NCI-H1417 treated with DMSO at 0.1 percent for 48 hours (cell line): ENCODE results near the gene SOD2.
"Not testable (repeated sequence)": the region's sequence is repeated elsewhere in the genome, so short reads cannot be mapped to it uniquely, and the experiment has no call there.

ENCODE experiments used
- DNase-seq: peaks from one replicate; lab custom pipeline; 2025; lab: John Stamatoyannopoulos, UW

Gene SOD2

DNA sequence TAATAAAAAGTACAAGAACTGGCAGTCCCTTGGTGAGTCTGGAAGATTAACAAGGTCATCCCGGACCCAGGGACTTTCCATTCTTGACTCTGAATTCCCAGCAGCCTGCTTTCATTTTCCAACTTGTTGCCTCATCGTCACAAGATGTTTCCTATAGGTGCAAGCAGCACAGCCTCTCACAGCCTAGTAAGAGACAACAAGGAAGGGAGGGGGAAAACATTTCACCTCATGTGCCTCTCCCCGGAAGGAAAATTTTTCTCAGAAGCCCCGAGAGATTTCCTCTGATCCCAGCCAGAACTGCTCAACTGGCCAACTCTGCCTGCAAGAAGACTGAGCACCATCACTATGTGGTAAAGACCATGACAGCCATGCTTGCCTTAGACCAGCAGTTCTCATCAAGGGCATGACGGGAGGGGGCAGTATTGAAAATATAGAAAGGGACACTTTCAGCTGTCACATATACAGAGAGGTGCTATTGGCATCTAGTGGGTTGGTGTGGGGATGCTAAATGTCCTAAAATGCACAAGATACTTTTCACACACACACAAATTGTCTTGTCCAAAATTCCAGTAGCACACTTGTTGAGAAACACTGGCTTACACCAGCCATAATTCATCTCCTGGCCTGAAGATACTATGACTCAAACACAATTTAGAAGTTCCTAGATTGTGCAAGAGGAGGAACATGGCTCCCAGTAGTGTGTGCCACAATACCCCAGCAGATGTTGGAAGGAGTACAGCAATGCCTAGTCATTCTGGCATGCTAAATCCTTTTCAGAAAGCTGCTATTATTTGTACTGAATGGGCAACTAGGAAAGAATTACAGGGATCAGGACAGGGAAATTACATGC, 23.4 kb upstream of the SOD2 start:
- no peak for DNase-seq

DNA sequence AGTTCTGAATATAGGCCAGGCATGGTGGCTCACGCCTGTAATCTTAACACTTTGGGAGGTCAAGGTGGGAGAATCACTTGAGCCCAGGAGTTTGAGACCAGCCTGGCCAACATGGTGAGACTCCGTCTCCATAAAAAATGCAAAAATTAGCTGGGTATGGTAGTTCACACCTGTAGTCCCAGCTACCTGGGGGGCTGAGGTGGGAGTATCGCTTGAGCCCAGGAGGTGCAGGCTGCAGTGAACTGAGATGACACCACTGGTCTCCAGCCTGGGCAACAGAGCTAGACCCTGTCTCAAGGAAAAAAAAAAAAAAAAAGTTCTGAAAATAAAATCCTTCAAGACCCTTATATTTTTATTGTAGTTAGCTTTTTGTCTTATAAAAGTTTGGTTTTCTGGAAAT, 22.6 kb upstream of the SOD2 start:
- DNase-seq = no peak

DNA sequence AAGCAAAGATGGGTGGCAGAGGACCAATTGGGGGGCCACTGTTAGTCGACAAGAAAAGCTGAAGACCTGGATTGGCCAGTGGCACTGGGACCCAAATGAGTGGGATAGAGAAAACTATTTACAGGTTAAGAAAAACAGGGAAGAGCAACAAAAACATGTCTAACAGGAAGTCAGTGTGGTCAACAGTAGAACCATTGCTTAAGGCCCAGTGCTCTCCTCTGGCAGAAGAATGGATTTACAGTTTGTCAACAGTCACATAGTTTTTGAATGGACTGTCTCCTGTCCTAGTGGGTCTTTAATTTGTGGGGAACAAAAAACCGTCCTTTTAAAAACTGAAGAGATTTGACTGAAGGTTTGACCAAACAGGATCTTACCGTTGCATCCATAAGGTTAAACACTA, 22.1 kb upstream of the SOD2 start:
- DNase-seq = no peak

DNA sequence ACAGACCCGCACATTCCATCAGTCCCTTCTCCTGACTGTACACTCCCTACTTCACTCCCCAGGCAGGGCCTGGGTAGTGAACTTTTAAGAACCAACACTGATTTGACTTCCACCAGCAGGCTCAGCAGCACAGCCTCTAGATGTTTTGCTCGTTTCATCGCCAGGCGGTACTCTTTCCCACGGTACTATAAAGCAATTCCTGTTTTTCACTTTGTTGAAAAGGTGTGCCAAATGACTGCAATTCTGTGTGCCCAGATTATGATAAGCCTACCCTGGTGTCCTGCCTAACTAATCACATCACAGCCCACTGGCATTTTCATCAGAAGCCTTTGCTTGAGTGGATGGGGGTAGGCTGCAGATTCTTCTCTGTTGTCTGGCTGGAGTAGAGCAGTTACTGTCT, 21.4 kb upstream of the SOD2 start:
- DNase-seq = no peak

DNA sequence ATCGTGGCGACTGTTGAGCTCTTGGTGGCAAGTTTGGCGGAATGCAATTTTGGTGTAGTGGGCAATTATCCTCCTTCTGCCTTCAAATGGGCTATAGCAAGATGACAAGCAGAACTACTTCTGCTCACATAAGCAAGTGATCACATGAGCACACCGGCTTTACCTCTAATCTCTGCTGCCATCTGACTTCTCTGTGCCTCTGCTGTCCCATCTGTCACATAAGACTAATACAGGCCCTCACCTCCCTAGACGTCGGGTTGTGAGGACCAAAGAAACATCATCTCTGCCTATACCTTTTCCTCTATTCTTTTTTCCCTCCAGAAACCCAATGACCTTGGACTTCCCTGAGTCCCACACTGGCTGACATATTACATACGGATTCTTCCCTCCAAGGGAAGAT, 20.9 kb upstream of the SOD2 start:
- DNase-seq = no peak

DNA sequence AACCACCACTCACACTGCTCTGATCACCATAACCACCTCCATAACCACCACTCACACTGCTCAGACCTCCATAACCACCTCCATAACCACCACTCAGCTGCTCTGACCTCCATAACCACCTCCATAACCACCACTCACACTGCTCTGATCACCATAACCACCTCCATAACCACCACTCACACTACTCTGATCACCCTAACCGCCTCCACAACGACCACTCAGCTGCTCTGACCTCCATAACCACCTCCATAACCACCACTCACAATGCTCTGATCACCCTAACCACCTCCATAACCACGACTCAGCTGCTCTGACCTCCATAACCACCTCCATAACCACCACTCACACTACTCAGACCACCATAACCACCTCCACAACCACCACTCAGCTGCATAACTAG, 19.3 kb upstream of the SOD2 start:
- not testable (repeated sequence) for DNase-seq

DNA sequence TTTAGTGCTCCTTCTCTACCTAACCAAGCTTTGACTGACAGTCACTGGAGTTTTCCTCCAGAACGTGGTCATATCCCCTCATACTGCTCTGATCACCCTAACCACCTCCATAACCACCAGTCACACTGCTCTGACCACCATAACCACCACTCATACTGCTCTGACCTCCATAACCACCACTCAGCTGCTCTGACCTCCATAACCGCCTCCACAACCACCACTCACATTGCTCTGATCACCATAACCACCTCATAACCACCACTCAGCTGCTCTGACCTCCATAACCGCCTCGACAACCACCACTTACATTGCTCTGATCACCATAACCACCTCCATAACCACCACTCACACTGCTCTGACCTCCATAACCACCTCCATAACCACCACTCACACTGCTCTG, 17.6 kb upstream of the SOD2 start:
- not testable (repeated sequence) for DNase-seq

DNA sequence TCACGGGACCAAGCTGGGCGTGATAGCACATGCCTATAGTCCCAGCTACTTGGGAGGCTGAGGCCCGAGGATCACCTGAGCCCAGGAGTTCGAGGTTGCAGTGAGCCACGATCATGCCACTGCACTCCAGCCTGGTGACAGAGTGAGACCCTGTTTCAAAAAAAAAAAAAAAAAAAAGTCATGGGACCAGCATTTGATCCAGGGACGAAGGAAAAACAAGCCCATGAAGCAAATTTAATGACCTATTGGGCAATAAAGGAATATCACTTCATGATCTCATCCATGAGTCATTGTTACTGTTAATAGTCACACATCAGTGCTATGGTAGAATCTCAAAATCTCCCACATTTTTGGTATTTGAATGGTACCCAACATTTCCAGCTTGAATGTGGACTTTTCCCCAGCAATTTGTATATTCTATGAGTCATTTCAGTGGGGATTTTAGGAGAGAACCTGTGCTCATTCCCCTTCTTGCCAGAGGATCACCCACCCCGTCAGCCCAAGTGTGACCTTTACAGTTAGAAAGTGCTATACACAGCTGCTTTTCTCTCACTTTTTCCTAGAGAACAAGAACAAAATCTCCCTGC, 8.5 kb upstream of the SOD2 start:
- DNase-seq = no peak

DNA sequence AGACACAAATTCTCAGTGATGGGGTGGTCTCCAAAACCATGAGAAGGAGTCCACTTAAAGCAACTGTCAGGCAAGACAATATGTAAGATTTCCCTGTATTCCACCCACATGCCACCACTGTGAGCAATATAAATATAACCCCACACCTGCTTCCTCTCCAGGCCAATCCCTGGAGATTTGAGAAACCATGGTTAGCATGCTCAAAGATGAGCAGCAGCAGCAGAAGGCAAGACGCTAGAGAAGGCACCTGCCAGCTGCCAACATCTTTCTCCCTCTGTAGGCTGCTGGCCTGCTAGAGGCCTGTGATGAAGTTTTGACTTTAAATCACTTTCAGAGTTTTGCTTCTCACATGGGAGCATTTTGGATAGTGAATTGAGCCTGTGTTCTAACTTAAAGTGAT, 7.9 kb upstream of the SOD2 start:
- DNase-seq = no peak

DNA sequence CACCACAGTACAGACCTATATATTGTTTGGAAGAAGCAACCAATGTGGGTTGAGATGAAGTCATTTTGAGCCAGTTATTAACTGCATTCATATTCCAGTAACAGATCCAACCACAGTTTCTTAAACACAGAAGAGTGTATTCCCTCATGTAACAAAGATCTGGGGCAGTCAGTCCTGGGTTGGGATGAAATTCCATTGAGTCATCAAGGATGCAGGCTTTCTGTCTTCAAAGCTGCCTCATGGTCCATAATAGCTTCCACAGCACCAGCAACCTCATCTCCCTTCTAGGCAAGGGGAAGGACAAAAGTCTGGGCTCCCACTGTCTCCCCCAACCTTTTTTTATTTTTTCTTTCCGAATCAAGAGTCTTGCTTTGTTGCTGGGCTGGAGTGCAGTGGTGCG, 2.9 kb upstream of the SOD2 start:
- no peak for DNase-seq

DNA sequence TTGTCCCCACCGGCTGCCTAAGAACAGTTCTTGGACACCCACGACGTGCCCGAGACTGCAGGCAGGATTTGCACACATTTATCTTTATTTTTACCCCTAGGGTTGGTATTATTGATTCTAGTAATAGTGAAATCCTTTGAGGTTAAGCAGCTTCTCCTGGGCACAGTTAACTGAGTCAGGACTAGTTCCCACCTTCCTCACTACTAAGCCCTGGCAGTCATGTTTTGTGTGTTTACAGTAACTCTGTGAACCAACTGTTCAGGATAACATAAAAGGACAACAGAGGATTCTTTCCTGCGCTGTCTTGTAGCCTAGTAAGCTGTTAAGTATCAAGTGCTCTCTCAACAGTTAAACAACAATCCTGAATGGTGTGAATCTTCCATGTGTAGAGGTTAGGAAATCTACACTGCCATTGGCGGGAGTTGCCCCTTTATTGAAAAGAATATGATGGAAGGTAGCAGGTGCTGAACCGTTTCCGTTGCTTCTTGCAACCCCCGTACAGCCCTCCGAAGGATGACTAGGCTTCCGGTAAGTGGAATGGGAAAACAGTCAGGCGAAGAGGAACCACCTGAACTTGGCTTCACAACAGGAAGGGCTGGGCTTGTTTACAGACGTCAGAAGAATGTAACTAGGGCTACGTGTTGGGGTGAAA, 979 bp upstream of the SOD2 start:
- DNase-seq = no peak

DNA sequence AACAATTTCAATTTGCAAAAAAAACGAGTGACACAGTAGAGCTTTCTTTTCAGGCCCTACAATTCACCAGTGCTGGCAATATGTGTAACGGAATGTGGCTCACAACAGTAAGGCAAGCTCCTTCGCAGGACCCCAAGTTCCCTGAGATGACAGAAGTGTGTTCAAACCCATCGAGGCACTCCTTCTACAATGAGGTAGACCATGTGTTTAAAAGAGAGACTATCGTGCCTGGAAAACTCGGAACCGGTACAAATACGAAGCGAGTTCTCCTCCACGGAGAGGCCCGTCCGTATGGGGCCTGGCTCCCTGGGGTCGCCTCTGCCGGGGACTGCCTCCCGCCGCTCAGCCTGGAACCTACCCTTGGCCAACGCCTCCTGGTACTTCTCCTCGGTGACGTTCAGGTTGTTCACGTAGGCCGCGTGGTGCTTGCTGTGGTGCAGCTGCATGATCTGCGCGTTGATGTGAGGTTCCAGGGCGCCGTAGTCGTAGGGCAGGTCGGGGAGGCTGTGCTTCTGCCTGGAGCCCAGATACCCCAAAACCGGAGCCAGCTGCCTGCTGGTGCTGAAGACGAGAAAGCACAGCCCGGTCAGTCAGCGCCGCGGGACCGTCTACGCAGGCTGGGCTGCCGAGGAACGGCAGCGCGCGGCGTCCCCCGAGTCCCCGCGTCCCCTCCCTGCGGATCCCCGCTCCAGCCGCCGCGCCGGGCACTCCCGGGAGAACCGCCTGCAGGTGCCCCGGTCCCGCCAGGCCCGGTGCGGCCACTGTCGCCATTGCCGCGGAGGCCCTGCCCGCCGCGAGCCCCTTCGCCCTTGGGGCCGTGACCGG, 526 bp downstream of the SOD2 start:
- DNase-seq = no peak

DNA sequence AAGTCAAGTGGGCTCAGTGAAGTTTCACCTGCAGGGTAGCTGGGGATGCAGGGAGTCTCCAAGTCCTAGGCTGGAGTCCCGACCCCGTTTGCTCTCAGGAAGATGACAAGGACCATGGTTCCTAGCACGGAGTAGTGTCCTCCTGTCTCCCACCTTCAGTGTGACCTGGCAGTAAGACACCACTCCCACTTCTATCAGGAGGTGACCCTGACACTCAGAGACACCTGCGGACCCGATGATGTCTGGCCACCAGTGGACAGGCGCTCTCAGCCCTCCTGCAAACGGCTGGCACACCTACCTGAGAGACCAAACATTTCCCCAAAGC, 1.1 kb downstream of the SOD2 start:
- no peak for DNase-seq

DNA sequence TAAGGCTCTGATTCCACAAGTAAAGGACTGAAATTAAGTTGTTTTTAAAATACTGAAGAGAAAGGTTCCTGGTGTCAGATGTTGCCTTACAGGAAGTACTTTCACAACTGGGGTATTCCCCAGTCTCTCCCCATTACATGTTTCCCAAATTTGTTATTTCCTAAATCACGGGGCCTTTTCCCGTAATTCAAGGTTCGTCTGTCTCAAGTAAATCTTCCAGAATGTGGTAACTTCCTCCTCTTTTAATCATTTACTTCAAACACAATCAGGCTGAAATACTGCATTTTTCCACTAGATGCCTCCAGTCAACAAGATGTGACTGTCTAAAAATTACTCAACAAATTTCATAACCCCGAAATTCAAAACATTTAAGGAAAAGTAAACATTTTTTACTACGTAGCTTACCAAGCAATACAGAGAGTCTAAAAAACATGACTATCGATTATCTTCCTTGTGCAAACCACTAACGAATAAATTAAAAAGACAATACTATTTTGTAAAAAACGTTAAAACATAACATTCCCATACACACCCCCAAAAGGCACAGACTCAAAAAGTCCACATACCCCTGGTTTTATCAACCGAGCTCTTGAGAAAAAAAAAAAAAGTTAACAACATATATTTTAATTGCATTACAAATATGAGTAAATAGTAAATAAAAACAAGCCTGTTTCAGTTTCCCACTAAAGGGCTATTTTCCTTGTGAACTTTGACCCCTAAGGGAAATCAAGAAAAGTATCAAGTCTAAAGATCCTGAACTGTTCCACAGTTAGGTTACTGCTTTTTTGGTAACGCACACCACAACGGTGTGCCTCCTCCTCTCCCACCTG, 1.7 kb downstream of the SOD2 start:
- no peak for DNase-seq

DNA sequence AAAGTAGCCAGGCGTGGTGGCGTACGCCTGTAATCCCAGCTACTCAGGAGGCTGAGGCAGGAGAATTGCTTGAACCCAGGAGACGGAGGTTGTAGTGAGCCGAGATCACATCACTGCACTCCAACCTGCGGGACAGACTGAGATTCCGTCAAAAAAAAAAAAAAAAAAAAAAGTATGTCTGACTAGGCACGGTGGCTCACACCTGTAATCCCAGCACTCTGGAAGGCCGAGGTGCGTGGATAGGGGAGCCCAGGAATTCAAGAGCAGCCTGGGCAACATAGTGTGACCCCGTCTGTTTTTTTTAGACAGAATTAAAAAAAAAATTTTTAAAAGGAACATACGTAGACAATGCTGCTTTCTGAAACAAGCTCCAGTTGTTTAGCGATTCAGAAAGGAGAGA, 2.9 kb downstream of the SOD2 start:
- DNase-seq = not testable (repeated sequence)

DNA sequence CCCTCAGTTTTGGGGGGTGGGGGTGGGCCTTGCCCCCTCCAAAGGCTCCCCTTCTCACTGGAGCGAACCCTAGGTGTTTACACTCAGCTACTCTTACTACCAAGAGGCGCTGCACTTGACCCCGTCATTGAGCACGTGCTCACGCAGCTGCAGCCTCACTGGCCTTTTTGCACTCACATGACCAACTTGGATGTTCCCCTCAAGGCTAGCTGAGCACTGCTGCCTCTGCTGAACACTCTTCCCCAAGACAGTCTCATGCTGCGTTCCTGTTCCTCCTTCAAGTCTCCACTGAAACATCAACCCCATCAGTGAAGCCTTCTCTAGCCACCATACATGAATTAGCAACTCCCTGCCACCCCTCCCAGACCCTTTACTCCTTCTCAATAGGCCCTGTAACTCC, 4.0 kb downstream of the SOD2 start:
- DNase-seq = no peak

DNA sequence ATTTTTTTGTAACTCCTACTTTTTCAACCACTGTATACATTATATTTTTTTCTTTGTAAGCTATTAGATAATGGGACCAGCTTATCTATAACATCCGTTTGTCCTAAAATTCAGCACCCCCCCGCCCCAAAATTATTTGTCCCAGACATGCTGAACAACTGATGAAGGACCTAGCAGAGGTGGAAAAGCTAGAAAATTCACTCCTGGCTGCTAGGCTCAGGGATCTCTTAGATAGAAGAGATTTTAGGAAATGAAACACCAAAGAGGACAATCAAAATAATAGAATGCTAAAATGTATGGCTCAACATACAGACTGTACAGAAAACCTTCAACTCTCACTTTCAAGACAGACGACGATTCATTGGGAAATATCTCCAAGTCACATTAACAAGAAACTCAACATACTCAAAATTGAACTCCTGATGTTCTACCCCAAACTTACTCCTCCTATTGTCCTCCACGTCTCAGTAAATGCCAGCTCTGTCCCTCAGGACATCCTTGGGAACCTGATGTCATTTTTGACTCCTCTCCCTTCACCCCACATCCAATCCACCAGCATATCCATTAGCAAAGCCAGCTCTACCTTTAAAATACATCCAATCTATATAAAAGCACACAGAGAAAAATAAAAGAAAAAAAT, 4.7 kb downstream of the SOD2 start:
- no peak for DNase-seq

DNA sequence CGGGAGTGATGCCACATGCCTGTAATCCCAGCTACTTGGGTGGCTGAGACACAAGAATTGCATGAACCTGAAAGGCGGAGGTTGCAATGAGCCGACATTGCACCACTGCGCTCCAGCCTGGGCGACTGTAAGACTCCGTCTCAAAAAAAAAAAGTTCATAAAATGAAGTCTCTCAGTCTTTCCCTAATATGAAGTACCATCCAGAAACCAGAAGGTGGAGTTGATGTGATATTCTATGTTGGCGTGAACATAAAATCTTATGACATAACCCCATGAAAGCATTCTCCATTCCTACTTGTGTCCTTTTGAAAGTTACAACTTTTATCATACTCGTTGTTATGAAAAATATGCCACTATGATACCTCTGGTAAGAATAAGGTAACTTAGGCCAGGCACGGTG, 5.7 kb downstream of the SOD2 start:
- DNase-seq = no peak

DNA sequence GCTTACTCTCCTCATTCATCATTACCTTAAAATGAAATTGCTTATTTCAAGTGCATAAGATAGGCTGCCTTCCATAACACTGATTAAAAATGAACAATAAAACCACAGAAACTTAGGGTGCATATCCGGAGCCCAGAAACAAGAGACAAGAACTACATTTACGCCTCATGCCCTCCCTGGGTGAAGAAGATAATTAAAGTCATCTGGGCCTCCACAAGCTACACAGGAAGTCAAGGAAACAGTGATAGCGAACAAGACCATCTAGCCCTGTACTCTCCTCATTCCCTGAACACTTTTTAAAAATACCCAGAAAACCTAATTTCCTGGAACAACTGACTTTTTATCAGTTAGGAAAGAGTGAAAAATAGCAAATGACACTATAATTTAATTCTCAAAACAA, 6.3 kb downstream of the SOD2 start:
- no peak for DNase-seq

DNA sequence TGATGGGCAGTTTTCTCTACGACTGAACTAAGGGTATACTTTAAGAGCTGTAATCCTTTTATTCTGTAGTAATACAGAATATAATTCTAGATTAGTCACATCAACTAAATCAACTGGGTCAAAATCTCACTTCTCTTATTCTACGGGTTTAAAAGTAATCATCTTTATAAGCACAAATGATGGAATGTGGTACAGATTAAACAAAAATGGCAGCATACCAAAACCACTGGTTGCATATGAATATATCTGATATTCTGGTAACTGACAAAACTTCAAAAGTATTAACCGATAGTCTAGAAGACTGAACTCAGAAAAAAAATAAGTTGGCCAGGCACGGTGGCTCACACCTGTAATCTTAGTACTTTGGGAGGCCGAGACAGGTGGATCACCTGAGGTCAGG, 7.0 kb downstream of the SOD2 start:
- no peak for DNase-seq

DNA sequence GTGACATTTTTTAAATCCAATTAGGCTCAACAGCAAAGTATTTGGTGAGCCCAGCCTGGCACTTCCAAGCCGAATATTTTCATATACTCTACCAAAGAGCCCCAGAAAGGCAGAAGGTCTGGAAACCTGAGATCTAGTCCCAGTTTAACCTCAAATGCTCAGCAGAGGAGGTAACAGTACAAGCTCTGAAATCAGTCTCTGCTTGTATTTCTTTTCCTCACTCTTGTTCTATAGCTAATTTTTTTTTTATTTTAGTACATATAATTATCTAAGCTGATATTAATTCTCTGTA, 9.1 kb downstream of the SOD2 start:
- no peak for DNase-seq

DNA sequence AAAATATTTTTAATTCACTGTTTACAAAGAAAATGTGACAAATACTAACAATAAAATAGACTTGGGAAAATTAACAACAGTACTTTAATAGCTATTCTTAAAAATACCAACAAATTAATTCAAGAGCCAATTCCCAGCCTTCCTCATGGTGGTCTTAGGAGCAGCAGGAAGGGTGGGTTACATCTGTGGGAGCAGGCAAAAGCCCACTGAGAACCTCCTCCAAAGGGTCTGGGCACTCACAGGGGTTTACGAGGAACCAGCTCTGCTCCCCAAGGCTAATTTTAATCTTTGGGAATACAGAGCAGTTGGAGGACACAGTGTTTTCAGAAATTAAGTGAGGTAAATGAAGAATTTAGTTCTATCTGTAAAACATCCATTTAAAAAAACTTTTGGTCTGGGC, 10.2 kb downstream of the SOD2 start:
- no peak for DNase-seq
